ENCODE data around the gene VIL1. TPM values are rescaled to one million over a fixed set of nuclear protein-coding genes. Genes with fewer than 3 reads are reported as not detected.
A peak's percentile ranks its signal among the peaks of the same experiment; 100 is the strongest.

Gene VIL1
- total RNA-seq, 1 experiment from 2014 or later: 0.05 TPM

DNA sequence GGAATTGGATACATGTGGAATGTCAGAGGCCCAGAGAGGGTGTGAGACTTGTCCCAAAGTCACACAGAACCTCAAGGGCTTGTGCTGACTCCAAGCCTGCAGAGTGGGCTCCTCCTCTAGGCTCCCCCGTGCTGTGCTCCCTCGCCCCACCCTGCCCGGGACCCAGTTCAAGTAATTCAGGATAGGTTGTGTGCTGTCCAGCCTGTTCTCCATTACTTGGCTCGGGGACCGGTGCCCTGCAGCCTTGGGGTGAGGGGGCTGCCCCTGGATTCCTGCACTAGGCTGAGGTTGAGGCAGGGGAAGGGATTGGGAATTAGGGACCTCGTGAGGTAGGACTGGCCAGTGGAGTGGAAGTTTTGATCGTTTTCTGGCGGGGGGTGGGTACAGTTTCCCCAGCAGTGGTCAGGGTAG, 16.4 kb upstream of the VIL1 start:
- in situ Hi-C loops (cut with HindIII; ENCODE audit: low pct_unique_long_range_greater_than_20kb, low sequenced_read_pairs): no loop called here
- DNase-seq (ENCODE audit: low read depth, low spot score): no peak

DNA sequence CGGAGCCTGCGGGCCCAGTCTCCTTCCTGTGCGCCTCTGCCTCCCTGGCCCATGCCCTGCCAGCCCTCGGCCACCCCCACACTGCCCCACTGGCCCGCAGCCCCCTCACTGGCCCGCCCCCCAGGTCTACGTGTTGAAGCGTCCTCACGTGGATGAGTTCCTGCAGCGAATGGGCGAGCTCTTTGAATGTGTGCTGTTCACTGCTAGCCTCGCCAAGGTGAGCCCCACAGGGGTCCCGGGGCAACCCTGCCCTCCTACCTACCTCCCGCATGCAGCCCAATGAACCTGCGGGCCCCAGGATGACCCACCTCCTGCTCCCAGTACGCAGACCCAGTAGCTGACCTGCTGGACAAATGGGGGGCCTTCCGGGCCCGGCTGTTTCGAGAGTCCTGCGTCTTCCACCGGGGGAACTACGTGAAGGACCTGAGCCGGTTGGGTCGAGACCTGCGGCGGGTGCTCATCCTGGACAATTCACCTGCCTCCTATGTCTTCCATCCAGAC, 16.0 kb upstream of the VIL1 start:
- in situ Hi-C loops (cut with HindIII; ENCODE audit: low pct_unique_long_range_greater_than_20kb, low sequenced_read_pairs): no loop called here
- DNase-seq (ENCODE audit: low read depth, low spot score): no peak

GRCh38 chr2:218403810-218404209, 15.1 kb upstream of the VIL1 start:
- in situ Hi-C loops (cut with HindIII; ENCODE audit: low pct_unique_long_range_greater_than_20kb, low sequenced_read_pairs): no loop called here

DNA sequence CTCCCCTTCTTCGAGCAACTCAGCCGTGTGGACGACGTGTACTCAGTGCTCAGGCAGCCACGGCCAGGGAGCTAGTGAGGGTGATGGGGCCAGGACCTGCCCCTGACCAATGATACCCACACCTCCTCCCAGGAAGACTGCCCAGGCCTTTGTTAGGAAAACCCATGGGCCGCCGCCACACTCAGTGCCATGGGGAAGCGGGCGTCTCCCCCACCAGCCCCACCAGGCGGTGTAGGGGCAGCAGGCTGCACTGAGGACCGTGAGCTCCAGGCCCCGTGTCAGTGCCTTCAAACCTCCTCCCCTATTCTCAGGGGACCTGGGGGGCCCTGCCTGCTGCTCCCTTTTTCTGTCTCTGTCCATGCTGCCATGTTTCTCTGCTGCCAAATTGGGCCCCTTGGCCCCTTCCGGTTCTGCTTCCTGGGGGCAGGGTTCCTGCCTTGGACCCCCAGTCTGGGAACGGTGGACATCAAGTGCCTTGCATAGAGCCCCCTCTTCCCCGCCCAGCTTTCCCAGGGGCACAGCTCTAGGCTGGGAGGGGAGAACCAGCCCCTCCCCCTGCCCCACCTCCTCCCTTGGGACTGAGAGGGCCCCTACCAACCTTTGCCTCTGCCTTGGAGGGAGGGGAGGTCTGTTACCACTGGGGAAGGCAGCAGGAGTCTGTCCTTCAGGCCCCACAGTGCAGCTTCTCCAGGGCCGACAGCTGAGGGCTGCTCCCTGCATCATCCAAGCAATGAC, 14.4 kb upstream of the VIL1 start:
- DNase-seq (ENCODE audit: low read depth, low spot score): no peak
- in situ Hi-C loops (cut with HindIII; ENCODE audit: low pct_unique_long_range_greater_than_20kb, low sequenced_read_pairs): no loop called here

More at GRCh38 chr2:218403810-218404209, 15.1 kb upstream of the VIL1 start:
- no peak for DNase-seq (ENCODE audit: low read depth, low spot score)

DNA sequence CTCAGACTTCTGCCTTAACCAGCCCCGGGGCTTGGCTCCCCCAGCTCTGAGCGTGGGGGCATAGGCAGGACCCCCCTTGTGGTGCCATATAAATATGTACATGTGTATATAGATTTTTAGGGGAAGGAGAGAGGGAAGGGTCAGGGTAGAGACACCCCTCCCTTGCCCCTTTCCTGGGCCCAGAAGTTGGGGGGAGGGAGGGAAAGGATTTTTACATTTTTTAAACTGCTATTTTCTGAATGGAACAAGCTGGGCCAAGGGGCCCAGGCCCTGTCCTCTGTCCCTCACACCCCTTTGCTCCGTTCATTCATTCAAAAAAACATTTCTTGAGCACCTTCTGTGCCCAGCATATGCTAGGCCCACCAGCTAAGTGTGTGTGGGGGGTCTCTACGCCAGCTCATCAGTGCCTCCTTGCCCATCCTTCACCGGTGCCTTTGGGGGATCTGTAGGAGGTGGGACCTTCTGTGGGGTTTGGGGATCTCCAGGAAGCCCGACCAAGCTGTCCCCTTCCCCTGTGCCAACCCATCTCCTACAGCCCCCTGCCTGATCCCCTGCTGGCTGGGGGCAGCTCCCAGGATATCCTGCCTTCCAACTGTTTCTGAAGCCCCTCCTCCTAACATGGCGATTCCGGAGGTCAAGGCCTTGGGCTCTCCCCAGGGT, 13.7 kb upstream of the VIL1 start:
- in situ Hi-C loops (cut with HindIII; ENCODE audit: low pct_unique_long_range_greater_than_20kb, low sequenced_read_pairs): no loop called here
- no peak for DNase-seq (ENCODE audit: low read depth, low spot score)

DNA sequence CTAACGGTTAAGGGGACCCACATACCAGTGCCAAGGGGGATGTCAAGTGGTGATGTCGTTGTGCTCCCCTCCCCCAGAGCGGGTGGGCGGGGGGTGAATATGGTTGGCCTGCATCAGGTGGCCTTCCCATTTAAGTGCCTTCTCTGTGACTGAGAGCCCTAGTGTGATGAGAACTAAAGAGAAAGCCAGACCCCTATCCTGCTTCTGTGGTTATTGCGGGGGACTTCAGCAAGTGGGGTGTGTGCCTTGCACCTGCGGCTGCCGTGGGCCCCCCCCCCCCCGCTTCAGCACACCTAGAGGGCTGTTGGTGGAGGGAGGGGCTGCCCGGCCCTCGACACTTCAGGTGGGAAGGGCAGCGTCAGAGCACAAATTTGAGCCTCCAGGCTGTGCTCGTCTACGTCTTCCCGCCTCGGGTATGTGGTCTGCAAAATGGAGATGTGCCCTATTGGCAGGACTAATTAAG, 13.1 kb upstream of the VIL1 start:
- DNase-seq (ENCODE audit: low read depth, low spot score): no peak
- in situ Hi-C loops (cut with HindIII; ENCODE audit: low pct_unique_long_range_greater_than_20kb, low sequenced_read_pairs): no loop called here

GRCh38 chr2:218406209-218406948, 12.5 kb upstream of the VIL1 start:
- peak; percentile 93 for DNase-seq (ENCODE audit: low read depth, low spot score)
- in situ Hi-C loops (cut with HindIII; ENCODE audit: low pct_unique_long_range_greater_than_20kb, low sequenced_read_pairs): no loop called here

DNA sequence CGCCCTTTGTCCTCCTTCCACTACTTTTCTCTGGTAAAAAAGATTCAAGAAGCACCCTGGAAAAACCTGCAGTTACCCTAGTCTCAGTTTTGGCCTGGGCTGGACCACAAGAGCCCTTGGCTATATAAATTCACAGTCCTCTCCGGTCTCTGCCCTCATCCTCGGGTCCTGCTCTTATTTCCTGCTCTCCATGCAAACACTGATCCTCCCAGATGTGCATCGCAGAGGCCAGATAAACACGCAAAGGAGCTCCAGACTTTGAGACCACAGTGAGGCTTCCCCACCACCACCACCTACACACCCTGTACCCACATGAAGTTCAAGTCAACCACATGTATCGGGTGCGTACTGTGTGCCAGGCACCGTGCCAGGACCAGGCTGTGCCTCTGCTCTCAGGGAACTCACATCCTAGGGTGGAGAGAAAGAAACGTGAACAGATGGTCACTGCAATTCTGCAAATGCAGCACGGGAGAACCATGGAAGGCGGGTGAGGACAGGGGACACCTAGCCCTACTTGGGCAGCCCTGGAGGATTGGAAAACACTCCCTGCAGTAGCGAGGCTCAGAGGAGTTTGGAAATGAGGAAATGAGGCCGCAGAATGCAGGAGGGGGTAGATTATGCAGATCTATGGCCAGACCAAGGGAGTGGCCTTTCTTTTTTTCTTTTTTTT, 11.8 kb upstream of the VIL1 start:
- in situ Hi-C loops (cut with HindIII; ENCODE audit: low pct_unique_long_range_greater_than_20kb, low sequenced_read_pairs): no loop called here
- DNase-seq (ENCODE audit: low read depth, low spot score): peak; percentile 15

- DNase-seq (ENCODE audit: low read depth, low spot score): no peak
- in situ Hi-C loops (cut with HindIII; ENCODE audit: low pct_unique_long_range_greater_than_20kb, low sequenced_read_pairs): no loop called here
Measured at GRCh38 chr2:218407717-218408116, 11.2 kb upstream of the VIL1 start.

GRCh38 chr2:218418321-218418716, 604 bp upstream of the VIL1 start:
- in situ Hi-C loops (cut with HindIII; ENCODE audit: low pct_unique_long_range_greater_than_20kb, low sequenced_read_pairs): no loop called here
- DNase-seq (ENCODE audit: low read depth, low spot score): no peak

GRCh38 chr2:218419630-218420216, 800 bp downstream of the VIL1 start:
- in situ Hi-C loops (cut with HindIII; ENCODE audit: low pct_unique_long_range_greater_than_20kb, low sequenced_read_pairs): no loop called here
- DNase-seq (ENCODE audit: low read depth, low spot score): no peak

DNA sequence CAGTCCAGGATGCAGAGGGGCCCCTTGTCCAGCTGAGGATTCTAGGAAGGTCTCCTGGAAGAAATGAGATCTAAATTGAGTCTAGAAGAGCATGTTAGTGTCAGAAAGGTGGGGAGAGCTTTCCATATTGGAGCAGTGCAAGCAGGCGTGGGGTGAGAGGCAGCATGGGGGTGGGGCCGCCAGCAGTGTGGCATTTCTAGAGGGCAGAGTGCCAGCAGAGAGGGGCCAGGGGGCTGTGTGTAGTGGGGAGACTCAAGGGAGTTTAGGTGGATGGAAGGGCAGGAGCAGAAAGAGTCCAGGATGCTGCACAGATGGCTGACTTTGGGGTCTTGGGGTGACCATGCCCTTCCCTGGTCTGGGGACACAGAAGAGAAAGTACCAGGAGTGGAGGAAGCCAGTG, 2.1 kb downstream of the VIL1 start:
- in situ Hi-C loops (cut with HindIII; ENCODE audit: low pct_unique_long_range_greater_than_20kb, low sequenced_read_pairs): no loop called here
- no peak for DNase-seq (ENCODE audit: low read depth, low spot score)

DNA sequence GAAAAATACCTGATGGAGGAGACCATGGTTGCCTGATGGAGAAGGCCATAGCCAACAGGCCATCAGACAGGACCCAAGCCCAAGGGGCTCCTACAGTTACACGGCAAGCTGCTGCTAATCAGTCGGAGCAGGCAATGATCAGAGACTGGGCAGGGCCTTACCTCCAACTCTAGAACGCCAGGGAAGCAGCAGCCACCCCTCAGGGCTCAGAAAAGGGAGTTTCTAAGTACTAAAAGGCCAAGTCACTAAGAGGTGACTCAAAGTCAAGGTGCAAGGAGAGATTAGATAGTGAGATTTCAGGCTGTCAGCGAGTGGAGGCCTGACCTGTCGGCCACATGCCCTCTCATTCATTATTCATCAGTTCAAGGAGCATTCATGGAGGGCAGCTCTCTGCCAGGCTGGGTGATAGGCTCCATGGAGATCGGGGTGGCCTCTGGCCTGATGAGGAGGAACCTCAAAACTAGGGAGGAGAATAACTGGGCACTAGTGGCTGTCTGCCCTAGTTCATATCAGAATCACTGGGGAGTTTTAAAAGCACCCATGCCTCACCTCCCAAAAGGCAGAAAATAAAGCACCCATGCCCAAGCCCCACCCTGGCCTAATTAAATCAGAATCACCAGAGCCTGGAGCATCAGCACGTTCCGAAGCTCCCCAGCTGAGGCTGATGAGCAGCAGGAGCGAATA, 3.6 kb downstream of the VIL1 start:
- in situ Hi-C loops (cut with HindIII; ENCODE audit: low pct_unique_long_range_greater_than_20kb, low sequenced_read_pairs): no loop called here
- no peak for DNase-seq (ENCODE audit: low read depth, low spot score)

DNA sequence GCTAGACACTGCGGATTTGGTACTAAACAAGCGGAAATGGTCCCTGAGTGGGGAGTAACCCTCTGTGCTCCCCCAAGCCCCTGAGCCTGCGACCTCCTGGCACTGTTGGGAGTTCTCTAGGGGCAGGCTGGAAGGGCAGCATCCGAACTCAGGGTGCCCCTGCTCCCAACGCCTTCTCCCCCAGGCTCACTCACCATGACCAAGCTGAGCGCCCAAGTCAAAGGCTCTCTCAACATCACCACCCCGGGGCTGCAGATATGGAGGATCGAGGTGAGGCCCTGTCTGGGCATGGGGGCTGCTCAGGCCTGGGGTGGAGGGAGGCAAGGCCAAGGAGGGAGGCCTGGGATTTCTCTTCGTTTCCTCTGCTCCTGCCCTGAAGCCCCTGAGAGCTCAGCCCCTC, 4.7 kb downstream of the VIL1 start:
- in situ Hi-C loops (cut with HindIII; ENCODE audit: low pct_unique_long_range_greater_than_20kb, low sequenced_read_pairs): no loop called here
- no peak for DNase-seq (ENCODE audit: low read depth, low spot score)

DNA sequence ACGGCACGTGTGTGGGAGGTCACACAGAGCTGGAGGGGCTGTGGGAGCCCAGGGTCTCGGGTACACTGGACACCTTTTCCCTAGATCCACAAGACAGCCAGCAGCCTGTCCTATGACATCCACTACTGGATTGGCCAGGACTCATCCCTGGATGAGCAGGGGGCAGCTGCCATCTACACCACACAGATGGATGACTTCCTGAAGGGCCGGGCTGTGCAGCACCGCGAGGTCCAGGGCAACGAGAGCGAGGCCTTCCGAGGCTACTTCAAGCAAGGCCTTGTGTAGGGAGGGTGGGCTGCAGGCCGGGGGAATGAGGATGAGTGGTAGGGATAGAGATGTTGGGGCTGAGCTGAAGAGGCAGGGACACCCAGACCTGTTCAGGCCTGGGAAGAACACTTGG, 6.6 kb downstream of the VIL1 start:
- no peak for DNase-seq (ENCODE audit: low read depth, low spot score)
- in situ Hi-C loops (cut with HindIII; ENCODE audit: low pct_unique_long_range_greater_than_20kb, low sequenced_read_pairs): no loop called here

DNA sequence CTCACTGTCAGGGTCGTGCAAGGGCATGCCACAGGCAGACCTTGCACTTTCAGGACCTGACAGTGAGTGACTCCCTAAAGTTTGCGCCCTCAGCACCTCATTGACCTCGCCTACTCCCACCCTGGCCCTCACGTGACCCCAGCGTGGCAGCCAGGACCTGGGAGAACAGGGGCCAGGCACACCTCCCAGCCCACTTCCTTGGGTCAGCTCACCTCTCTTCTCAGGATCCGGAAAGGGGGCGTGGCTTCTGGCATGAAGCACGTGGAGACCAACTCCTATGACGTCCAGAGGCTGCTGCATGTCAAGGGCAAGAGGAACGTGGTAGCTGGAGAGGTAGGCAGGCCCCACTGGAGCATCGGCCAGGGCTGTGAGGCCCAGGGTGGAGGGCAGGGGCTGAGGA, 8.8 kb downstream of the VIL1 start:
- in situ Hi-C loops (cut with HindIII; ENCODE audit: low pct_unique_long_range_greater_than_20kb, low sequenced_read_pairs): no loop called here
- peak; percentile 32 for DNase-seq (ENCODE audit: low read depth, low spot score)

Data from SK-MEL-5 (cell line).